ENCODE measurements around the gene MAGI1. TPM values are rescaled to one million over a fixed set of nuclear protein-coding genes. Genes with fewer than 3 reads are reported as not detected.

The MAGI1 gene
- total and polyA plus RNA-seq, 2 donors (not counting 1 experiment from before 2014, with no cell fraction given) = 15.7 to 23.7 TPM

- H3K36me3 ChIP-seq (ENCODE audit: control insufficient read depth, insufficient read depth, low read length) = no peaks in the 10 kb centered on the region
- no peak overlapping the region for H3K9ac ChIP-seq (ENCODE audit: insufficient read depth, low read length)
- no peak overlapping the region for H3K4me3 ChIP-seq (replicated peaks in 1 of 4; ENCODE audit: control extremely low read depth in 1 of 4, insufficient read depth in 1 of 4, low read depth in 3 of 4, low read length in 4 of 4)
- H3K27ac ChIP-seq (ENCODE audit: insufficient read depth, low read length) = no peak overlapping the region
- no peaks in the 10 kb centered on the region for H3K9me3 ChIP-seq (ENCODE audit: control insufficient read depth, insufficient read depth, low read depth, low read length)
- H3K4me2 ChIP-seq (ENCODE audit: extremely low read depth, insufficient read depth, low read length) = no peak overlapping the region
- no peaks in the 10 kb centered on the region for H3K4me1 ChIP-seq (ENCODE audit: control insufficient read depth, extremely low read depth, insufficient read depth, low read length)
- DNase-seq (ENCODE audit: low read depth in 2 of 2) = no peak
- no peak overlapping the region for H2AFZ ChIP-seq (ENCODE audit: low read length)
- no peak for TF ChIP-seq CTCF (conservative IDR thresholded peaks at IDR 0.05 in 1 of 2, IDR thresholded peaks at IDR 0.05 in 1 of 2; ENCODE audit: low read depth in 1 of 2, low read length in 2 of 2)
- no peak for TF ChIP-seq EZH2 (IDR thresholded peaks at IDR 0.05; ENCODE audit: low read length, missing control alignments)
- H3K79me2 ChIP-seq (ENCODE audit: control insufficient read depth, insufficient read depth, low read length) = no peaks in the 10 kb centered on the region
- no peaks in the 10 kb centered on the region for H3K27me3 ChIP-seq (ENCODE audit: control insufficient read depth, insufficient read depth, low read length)
- H4K20me1 ChIP-seq (ENCODE audit: control insufficient read depth, extremely low read depth, insufficient read depth, low read length) = no peaks in the 10 kb centered on the region
Observed at GRCh38 chr3:65807225-65807624, 231.5 kb downstream of the MAGI1 start.

GRCh38 chr3:65806600-65806999 lies 232.1 kb downstream of the MAGI1 start:
- Histone ChIP-seq H3K27me3 (ENCODE audit: control insufficient read depth, insufficient read depth, low read length) (no peaks in the 10 kb centered on the region), H3K9me3 (ENCODE audit: control insufficient read depth, insufficient read depth, low read depth, low read length) (no peaks in the 10 kb centered on the region), H2AFZ (ENCODE audit: low read length) (no peak overlapping the region), H3K4me2 (ENCODE audit: extremely low read depth, insufficient read depth, low read length) (no peak overlapping the region), H3K4me3 (replicated peaks in 1 of 4; ENCODE audit: control extremely low read depth in 1 of 4, insufficient read depth in 1 of 4, low read depth in 3 of 4, low read length in 4 of 4) (no peak overlapping the region), H3K4me1 (ENCODE audit: control insufficient read depth, extremely low read depth, insufficient read depth, low read length) (no peaks in the 10 kb centered on the region), H3K36me3 (ENCODE audit: control insufficient read depth, insufficient read depth, low read length) (no peaks in the 10 kb centered on the region), H3K9ac (ENCODE audit: insufficient read depth, low read length) (no peak overlapping the region), H3K27ac (ENCODE audit: insufficient read depth, low read length) (no peak overlapping the region), H4K20me1 (ENCODE audit: control insufficient read depth, extremely low read depth, insufficient read depth, low read length) (no peaks in the 10 kb centered on the region), H3K79me2 (ENCODE audit: control insufficient read depth, insufficient read depth, low read length) (no peaks in the 10 kb centered on the region)
- no peak for TF ChIP-seq EZH2 (IDR thresholded peaks at IDR 0.05; ENCODE audit: low read length, missing control alignments)
- TF ChIP-seq CTCF (conservative IDR thresholded peaks at IDR 0.05 in 1 of 2, IDR thresholded peaks at IDR 0.05 in 1 of 2; ENCODE audit: low read depth in 1 of 2, low read length in 2 of 2) = no peak
- peak in 1 of 2 donors; percentile 4 for DNase-seq (ENCODE audit: low read depth in 2 of 2)

- Histone ChIP-seq H2AFZ (ENCODE audit: low read length) (no peak overlapping the region), H3K4me2 (ENCODE audit: extremely low read depth, insufficient read depth, low read length) (no peak overlapping the region), H3K27ac (ENCODE audit: insufficient read depth, low read length) (no peak overlapping the region), H3K9ac (ENCODE audit: insufficient read depth, low read length) (no peak overlapping the region), H3K79me2 (ENCODE audit: control insufficient read depth, insufficient read depth, low read length) (no peaks in the 10 kb centered on the region), H3K4me3 (replicated peaks in 1 of 4; ENCODE audit: control extremely low read depth in 1 of 4, insufficient read depth in 1 of 4, low read depth in 3 of 4, low read length in 4 of 4) (no peak overlapping the region), H3K36me3 (ENCODE audit: control insufficient read depth, insufficient read depth, low read length) (no peaks in the 10 kb centered on the region), H3K4me1 (ENCODE audit: control insufficient read depth, extremely low read depth, insufficient read depth, low read length) (no peaks in the 10 kb centered on the region), H4K20me1 (ENCODE audit: control insufficient read depth, extremely low read depth, insufficient read depth, low read length) (no peaks in the 10 kb centered on the region), H3K27me3 (ENCODE audit: control insufficient read depth, insufficient read depth, low read length) (no peaks in the 10 kb centered on the region), H3K9me3 (ENCODE audit: control insufficient read depth, insufficient read depth, low read depth, low read length) (no peaks in the 10 kb centered on the region)
- no peak for DNase-seq (ENCODE audit: low read depth in 2 of 2)
- TF ChIP-seq EZH2 (IDR thresholded peaks at IDR 0.05; ENCODE audit: low read length, missing control alignments) = no peak
- TF ChIP-seq CTCF (conservative IDR thresholded peaks at IDR 0.05 in 1 of 2, IDR thresholded peaks at IDR 0.05 in 1 of 2; ENCODE audit: low read depth in 1 of 2, low read length in 2 of 2) = no peak
Observed at GRCh38 chr3:65796676-65797075, 242.0 kb downstream of the MAGI1 start.
